Activated T-cell treated with anti-CD3 and anti-CD28 coated beads, Interleukin-2, amount 50 U/mL, for 72 hours (primary cell): ENCODE results near the gene CELSR3. TPM values are rescaled to one million over a fixed set of nuclear protein-coding genes. Genes with fewer than 3 reads are reported as not detected.

Experiments used
- ATAC-seq, 2 donors: fragments of 150-1000 bp; cut with Tn5 transposase; replicated peaks in 1 of 2; 2 replicates each; pipeline ENCODE4 v1.10.0; 2021; ENCODE audit warnings: moderate library complexity in 2 of 2, mild to moderate bottlenecking in 1 of 2
- DNase-seq, 2 donors: peaks; one replicate each; pipeline ENCODE4 v3.0.0; 2021 to 2022; ENCODE audit warnings: mixed read lengths in 1 of 2
- H3K27ac Mint-ChIP-seq: one replicate; pipeline ENCODE4 v1.8.0; 2022; ENCODE audit warnings: mild to moderate bottlenecking, moderate library complexity, mixed read lengths
- H3K27me3 Mint-ChIP-seq: one replicate; pipeline ENCODE4 v1.8.0; 2022; ENCODE audit warnings: low read depth, mixed read lengths
- H3K36me3 Mint-ChIP-seq, 2 donors: one replicate each; pipeline ENCODE4 v1.8.0; 2022; ENCODE audit warnings: mixed read lengths in 2 of 2, mild to moderate bottlenecking in 1 of 2; ENCODE audit not compliant: insufficient read depth in 2 of 2
- H3K4me1 Mint-ChIP-seq: one replicate; pipeline ENCODE4 v1.8.0; 2022; ENCODE audit warnings: low read depth, mixed read lengths
- H3K4me3 Mint-ChIP-seq, 2 donors: one replicate each; pipeline ENCODE4 v1.8.0; 2022; ENCODE audit warnings: mild to moderate bottlenecking in 2 of 2, mixed read lengths in 2 of 2, moderate library complexity in 2 of 2
- H3K9me3 Mint-ChIP-seq, 2 donors: one replicate each; pipeline ENCODE4 v1.8.0; 2022; ENCODE audit warnings: mixed read lengths in 2 of 2
- total RNA-seq, 2 donors: library from RNA; stranded (reverse); gene quantifications; one replicate each; pipeline ENCODE4 v1.2.3, GENCODE V29; 2022

The CELSR3 gene
- total RNA-seq, 2 donors from 2014 or later = 14.2 to 17.4 TPM

DNA sequence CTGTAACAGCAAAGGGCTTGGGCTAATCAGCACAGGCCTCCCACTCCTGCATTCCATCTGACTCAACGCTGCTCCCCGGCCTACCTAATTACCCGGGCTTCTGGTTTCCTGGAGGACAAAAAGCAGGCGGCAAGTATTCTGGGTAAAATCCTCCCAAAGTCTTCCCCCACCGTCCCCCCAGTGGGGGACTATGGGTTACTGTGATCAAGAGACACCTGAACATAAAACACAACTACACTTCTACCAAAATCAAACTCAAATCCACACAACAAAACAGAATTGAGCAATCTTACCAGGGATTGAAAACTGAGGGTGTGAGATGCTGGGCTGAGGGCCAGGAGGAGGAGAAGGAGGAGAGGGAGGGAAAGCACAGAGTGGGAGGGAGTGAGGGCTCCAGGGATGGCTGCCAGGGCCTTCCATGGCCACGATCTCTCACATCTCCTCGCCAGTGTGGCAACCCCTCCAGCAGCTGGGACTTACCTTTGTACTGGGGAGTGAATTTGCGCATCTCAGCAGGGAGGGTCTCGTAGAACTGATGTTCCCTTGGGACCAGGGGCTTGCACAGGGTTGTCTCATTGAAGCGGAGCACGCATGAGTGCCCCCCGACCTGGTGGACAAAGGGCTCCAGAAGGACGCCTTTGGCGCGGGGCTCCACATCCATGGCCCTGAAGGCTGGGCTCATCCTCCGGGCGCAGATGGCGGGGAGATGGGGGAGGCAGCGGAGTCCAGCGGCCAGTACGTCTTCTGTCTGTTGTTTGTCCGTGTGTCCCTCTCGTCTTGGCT, 32.1 kb upstream of the CELSR3 start:
- no peaks in the 10 kb centered on the region for H3K27me3 Mint-ChIP-seq
- ATAC-seq = no peak
- peaks cover 4 to 24% of the 10 kb centered on the region in 2 donors for H3K36me3 Mint-ChIP-seq
- no peak for DNase-seq
- H3K9me3 Mint-ChIP-seq = no peaks in the 10 kb centered on the region
- H3K4me1 Mint-ChIP-seq = peaks cover 9% of the 10 kb centered on the region
- H3K4me3 Mint-ChIP-seq = no peak overlapping the region
- no peak overlapping the region for H3K27ac Mint-ChIP-seq

DNA sequence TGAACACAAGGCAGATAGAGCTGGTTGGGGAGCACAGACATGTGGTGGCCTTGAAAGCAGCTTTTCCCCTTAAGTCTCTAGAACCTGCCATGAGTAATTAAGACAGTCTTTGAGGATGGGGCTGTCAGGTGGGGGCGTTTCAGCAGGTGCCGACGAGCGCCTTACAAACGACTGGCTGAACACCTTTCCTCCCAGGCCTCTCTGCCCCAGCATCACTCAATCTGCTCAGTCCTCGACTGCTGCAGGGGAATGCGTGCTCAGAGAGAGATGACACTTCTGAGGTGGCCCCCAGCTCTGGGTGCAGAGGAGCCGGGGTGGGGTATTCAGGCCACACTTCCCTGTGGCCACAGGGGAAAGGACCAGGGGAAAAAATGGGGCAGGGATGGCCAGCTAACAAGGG, 31.1 kb upstream of the CELSR3 start:
- Mint-ChIP-seq H3K27ac (no peak overlapping the region), H3K27me3 (no peaks in the 10 kb centered on the region), H3K4me3 (no peak overlapping the region), H3K4me1 (peaks cover 1% of the 10 kb centered on the region), H3K36me3 (peaks cover 4 to 20% of the 10 kb centered on the region in 2 donors), H3K9me3 (no peaks in the 10 kb centered on the region)
- DNase-seq (no peak), ATAC-seq (no peak)

DNA sequence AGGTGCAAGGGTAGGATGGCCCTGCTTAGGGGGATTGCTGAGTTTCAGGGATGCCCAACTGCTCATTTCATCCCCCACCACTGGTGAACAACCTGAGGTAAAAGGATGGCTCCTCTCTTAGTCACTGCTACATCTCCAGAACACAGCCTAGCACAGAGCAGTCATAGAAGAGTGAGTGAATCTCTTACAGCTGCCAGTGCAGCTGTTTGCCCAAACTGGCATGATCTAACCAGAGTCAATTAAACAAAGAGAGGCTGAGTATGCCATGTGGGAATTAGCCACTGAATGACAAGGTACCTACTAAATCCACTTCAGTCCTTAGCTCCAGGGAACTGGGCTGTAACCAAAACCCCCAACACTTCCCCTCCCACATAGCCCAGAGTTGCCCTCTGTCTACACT, 29.9 kb upstream of the CELSR3 start:
- Mint-ChIP-seq H3K27ac (no peak overlapping the region), H3K36me3 (peaks cover 4 to 20% of the 10 kb centered on the region in 2 donors)

DNA sequence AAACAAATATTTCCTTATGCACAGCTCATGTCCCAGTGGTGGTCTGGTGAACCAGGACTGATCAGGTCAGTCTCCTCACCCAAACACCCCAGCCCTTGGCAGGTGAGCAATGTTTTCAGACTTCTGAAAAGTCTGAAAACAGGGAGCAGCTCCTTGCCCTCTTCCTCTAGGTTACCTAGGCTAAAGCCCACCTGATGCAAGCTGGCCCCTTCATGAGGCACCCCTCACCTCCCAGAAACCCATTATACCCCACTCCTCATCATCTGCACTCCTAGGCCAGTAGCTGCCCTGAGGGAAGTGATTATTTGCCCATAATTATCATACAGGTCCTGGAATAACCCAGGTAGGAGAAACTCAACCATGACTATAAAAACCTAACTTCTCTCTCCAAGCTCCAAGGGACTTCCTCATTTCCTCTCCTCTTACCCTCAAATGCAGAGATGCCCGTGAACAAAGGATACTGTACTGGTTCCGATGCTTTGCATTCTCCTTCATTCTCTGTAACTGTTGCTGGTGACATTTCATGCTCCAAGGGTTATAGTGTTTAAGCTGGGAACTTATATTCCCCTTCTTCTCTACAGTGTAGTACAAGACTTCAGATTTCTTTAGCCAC, 28.3 kb upstream of the CELSR3 start:
- Mint-ChIP-seq H3K27me3 (no peaks in the 10 kb centered on the region), H3K9me3 (no peaks in the 10 kb centered on the region), H3K4me3 (no peak overlapping the region), H3K4me1 (peaks cover 9% of the 10 kb centered on the region), H3K27ac (peak overlapping the region; percentile 57), H3K36me3 (peaks cover 4 to 19% of the 10 kb centered on the region in 2 donors)
- ATAC-seq (no peak), DNase-seq (no peak)

More for the DNA sequence above, 29.9 kb upstream of the CELSR3 start:
- DNase-seq = no peak
- Mint-ChIP-seq H3K4me3 (no peak overlapping the region), H3K27me3 (no peaks in the 10 kb centered on the region), H3K4me1 (no peaks in the 10 kb centered on the region), H3K9me3 (no peaks in the 10 kb centered on the region)
- ATAC-seq = no peak

DNA sequence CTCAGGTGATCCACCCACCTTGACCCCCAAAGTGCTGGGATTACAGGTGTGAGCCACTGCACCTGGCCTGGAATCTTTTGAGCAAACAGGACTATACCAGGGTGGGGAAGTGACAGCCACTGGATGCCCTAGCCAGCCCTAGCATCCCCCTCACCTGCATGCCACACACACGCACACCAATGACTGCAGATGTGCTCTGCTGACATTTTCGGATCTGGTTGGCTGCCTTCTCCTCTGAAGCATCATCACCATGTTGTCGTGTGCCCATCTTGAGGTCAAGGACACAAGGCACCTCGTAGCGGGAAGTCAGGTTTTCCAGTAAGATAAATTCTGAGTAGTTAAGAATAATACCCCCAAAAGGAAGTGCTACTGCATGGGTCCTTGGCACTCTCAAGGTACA, 26.7 kb upstream of the CELSR3 start:
- no peak for ATAC-seq
- Mint-ChIP-seq H3K36me3 (peaks cover 6 to 12% of the 10 kb centered on the region in 2 donors), H3K4me1 (peaks cover 18% of the 10 kb centered on the region), H3K9me3 (no peaks in the 10 kb centered on the region), H3K4me3 (no peak overlapping the region), H3K27ac (no peak overlapping the region), H3K27me3 (no peaks in the 10 kb centered on the region)
- no peak for DNase-seq

DNA sequence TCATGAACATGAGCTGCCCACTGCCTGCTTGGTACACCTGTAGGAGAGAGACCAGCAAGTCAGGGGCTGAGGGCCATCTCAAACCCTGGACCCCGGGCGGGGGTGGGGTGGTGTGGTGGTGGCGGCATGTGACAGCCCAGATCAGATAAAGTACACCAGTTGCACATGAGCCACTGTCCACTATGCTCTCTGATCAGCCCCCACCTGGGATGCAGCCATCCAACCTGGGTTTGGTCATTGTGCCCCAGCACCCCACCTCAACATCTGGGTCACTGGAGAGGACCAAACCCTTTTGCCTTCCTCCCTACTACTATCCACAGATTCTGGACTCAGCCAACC, 26.0 kb upstream of the CELSR3 start:
- Mint-ChIP-seq H3K4me1 (peaks cover 25% of the 10 kb centered on the region), H3K4me3 (no peak overlapping the region), H3K27me3 (no peaks in the 10 kb centered on the region), H3K36me3 (peaks cover 6 to 12% of the 10 kb centered on the region in 2 donors), H3K9me3 (no peaks in the 10 kb centered on the region), H3K27ac (no peak overlapping the region)
- DNase-seq (no peak), ATAC-seq (no peak)

DNA sequence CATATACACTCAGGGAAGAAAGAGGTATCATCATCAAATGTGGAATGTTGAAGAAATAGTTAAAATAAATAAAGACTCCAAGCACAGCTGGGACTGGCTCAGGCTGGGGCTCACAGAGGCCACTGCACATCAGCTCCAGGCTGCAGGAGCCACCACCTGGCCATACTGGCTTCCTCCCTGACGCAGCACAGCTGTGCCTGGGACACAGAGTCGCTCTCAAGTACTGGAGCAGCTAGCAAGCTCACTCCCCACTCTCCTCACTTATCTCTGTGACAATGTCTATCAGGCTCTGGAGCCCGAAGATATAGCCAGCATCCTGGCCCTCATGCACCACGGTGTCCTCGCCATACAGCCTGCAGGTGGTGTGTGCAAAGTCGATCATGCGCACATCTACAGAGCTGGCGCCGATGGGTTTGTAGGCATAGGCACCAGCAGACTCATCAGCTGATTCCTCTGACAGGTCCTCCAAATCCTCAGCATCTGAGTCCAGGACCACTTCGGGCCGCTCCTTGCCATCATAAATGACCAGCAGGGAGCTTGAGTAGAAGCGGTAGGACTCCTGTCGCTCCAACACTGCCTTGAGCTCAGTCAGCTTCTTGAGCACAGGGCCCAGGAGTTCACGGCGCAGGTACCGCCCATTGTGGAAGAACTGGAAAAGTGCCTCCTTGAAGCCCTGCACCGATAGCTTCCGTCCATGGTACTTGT, 25.5 kb upstream of the CELSR3 start:
- peaks cover 28% of the 10 kb centered on the region for H3K4me1 Mint-ChIP-seq
- no peak for DNase-seq
- no peak overlapping the region for H3K4me3 Mint-ChIP-seq
- no peak overlapping the region for H3K27ac Mint-ChIP-seq
- H3K27me3 Mint-ChIP-seq = no peaks in the 10 kb centered on the region
- peaks cover 6 to 12% of the 10 kb centered on the region in 2 donors for H3K36me3 Mint-ChIP-seq
- no peaks in the 10 kb centered on the region for H3K9me3 Mint-ChIP-seq
- ATAC-seq = no peak

DNA sequence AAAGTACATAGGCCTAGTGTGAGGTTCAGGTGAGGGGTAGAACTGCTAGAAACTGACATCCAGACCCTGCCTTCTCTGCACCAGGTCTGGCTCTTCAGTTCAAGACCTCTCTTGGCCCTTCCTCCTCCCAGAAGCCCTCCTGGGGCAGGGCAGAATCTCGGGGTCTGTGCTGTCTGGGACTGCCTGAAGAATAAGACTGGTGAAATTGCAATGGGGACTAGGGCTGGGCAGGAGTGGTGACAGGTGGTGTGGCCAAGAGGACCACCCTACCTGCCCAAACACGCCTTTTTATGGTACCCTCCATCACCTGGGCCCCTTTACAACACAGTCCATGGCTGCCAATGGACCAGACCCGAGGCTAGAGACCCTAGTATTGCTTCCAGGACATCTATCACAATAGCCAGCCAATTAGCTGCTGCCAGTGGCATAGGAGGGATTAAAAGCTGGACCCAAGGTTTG, 24.6 kb upstream of the CELSR3 start:
- Mint-ChIP-seq H3K27ac (no peak overlapping the region), H3K4me3 (no peak overlapping the region), H3K27me3 (no peaks in the 10 kb centered on the region), H3K9me3 (no peaks in the 10 kb centered on the region), H3K36me3 (peaks cover 2 to 8% of the 10 kb centered on the region in 2 donors), H3K4me1 (peaks cover 28% of the 10 kb centered on the region)
- no peak for DNase-seq
- ATAC-seq = no peak

DNA sequence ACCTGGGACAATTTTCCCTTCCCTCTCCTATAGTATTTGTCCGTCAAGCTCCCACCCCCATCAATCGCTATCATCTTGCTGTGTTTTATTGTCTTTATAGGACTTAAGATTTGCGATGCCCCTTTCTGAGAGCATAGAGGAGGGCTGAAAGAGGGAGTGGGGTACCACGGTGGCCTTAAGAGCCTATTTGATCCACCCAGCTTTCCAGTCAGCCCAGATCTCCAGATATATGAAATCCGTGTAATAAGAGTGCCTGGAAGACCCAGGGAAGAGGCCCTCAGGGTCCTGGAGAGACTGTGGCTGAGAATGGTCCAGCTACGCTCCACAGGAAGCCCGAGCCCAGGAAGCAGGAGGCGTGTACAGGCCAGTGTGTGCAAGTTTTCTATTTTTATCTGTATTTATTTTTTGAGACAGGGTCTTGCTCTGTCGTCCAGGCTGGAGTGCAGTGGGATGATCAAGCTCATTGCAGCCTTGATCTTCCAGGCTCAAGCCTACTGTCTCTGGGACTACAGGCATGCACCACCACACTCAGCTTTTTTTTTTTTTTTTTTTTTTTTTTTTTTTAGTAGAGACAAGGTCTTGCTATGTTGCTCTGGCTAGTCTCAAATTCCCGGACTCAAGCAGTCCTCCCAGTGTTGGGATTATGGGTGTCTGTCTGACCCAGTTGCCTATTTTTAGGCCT, 24.0 kb upstream of the CELSR3 start:
- H3K9me3 Mint-ChIP-seq = no peaks in the 10 kb centered on the region
- H3K36me3 Mint-ChIP-seq = peaks cover 2 to 8% of the 10 kb centered on the region in 2 donors
- DNase-seq = no peak
- no peak for ATAC-seq
- H3K27ac Mint-ChIP-seq = peak overlapping the region; percentile 1
- peaks cover 28% of the 10 kb centered on the region for H3K4me1 Mint-ChIP-seq
- H3K4me3 Mint-ChIP-seq = peak overlapping the region; percentile 90
- H3K27me3 Mint-ChIP-seq = no peaks in the 10 kb centered on the region

DNA sequence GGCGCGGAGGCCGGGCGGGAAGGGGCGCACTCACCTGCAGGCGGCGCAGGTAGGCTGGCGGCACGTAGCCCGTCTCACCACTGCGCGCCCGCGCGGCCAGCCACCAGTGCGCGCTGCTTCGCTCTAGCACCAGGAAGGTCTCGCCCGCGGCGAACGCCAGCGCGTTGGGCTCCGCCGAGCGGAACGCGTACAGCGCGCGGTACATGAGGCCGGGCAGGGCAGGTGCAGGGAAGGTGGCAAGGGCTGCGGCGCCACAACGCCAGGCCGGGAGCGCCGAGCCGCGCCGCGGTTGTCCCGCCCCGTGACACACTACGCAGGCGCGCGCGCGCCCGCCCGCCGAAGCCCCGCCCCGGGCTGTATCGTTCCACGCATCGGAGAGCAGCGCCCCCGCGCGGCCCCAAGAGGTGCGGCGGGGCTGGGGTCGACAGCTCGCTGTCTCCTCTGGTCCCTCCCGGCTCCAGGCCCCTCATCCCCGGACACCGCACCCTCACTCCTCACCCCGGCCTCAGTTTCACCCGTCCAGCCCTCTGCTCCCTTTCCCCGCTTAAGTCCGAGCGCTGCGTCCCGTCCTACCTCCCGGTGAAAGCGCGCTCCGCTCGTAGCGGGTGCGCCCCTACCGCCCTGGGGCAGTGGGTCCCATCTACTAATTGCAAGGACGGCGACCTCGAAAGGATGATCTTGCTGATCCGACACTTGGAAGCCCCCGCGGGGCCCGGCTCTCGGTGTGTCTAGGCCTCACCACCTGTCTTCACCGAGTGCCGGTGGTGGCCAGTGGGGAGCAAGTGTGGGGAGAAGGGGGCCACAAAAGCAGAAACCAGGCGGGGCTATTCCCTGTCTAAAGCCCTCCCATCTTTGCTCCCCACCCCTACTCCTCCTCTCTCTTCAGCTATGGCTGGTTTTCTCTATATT, 23.2 kb upstream of the CELSR3 start, which contains the start of gene NCKIPSD:
TSS of gene NCKIPSD (minus strand) at position 313 of the 909 bp plus-strand sequence. CDS start at position 205, 108 bp downstream.
- H3K4me3 Mint-ChIP-seq = peak within 1 kb of the TSS; percentile 90
- DNase-seq (peak; percentile 89 to 94), ATAC-seq (peak; percentile 90 to 91)
- no peaks in the 10 kb centered on the region for H3K9me3 Mint-ChIP-seq
- no peaks in the 10 kb centered on the region for H3K27me3 Mint-ChIP-seq
- peaks cover 28% of the 10 kb centered on the region for H3K4me1 Mint-ChIP-seq
- peaks cover 2 to 3% of the 10 kb centered on the region in 2 donors for H3K36me3 Mint-ChIP-seq
- H3K27ac Mint-ChIP-seq = peak within 1 kb of the TSS; percentile 93

DNA sequence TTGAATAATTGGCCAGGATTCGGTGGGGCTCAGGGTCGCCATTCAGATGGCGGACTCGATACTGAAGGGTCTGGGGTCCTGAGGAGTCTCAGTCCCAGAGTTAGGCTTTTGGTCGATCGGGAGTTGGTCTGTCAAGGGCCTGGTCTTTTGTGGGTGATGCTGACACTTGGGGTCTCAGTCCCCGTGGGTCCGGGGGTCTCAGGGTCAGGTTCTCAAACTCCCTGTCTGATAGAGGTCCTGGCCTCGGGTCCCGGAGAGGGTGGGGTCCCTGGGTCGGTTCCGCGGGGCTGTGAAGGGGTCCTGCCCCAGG, 22.6 kb upstream of the CELSR3 start:
- no peak for DNase-seq
- no peaks in the 10 kb centered on the region for H3K9me3 Mint-ChIP-seq
- H3K36me3 Mint-ChIP-seq = peaks cover 3 to 5% of the 10 kb centered on the region in 2 donors
- peak overlapping the region; percentile 90 for H3K4me3 Mint-ChIP-seq
- ATAC-seq = no peak
- peak overlapping the region; percentile 54 for H3K27ac Mint-ChIP-seq
- H3K4me1 Mint-ChIP-seq = peaks cover 28% of the 10 kb centered on the region
- no peaks in the 10 kb centered on the region for H3K27me3 Mint-ChIP-seq

DNA sequence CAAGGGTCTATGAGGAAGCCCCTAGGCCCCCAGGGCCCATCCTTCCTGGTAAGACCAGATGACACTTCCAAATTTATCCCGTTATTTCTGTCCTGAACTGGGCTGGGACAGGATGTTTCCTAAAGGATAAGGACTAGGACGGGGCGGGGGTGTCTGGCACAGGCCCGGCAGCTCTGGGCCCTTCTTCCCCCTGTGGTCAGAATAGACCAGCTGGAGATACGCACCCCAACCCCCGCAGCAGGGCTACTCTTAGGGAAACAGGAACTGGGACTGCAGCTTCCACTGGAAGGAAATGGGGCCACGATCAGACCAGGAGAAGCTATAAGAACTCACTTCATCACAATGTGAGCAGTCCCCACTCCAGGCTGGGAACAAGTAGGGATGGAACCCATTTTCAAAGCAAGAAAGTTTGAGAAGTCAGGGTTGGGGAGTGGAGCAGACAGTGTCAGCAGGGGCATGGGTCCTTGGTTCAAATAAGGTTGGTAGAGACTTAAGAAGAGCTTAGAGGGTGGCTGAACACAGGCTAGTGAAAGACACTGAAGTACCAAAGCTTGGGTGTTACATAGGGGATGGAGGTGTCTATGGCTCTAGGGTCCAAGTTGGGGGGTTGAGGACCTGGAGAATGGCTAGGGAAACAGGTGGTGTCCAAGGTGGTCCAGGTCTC, 21.9 kb upstream of the CELSR3 start:
- no peak for ATAC-seq

More for the DNA sequence above, 21.9 kb upstream of the CELSR3 start:
- Mint-ChIP-seq H3K27ac (peak overlapping the region; percentile 93), H3K27me3 (no peaks in the 10 kb centered on the region), H3K9me3 (no peaks in the 10 kb centered on the region), H3K36me3 (peaks cover 1 to 5% of the 10 kb centered on the region in 2 donors), H3K4me3 (peak overlapping the region; percentile 90), H3K4me1 (peaks cover 28% of the 10 kb centered on the region)
- no peak for DNase-seq
